H9 (cell line): Measurements from ENCODE around the gene CYCS. TPM values are rescaled to one million over a fixed set of nuclear protein-coding genes. Genes with fewer than 3 reads are reported as not detected.

ENCODE experiments used
- DNase-seq: peaks from one replicate; pipeline ENCODE4 v3.0.0-alpha.2; 2017
- H2AFZ ChIP-seq: one replicate; pipeline ENCODE4 v1.6.1; 2013; ENCODE audit warnings: mild to moderate bottlenecking, low read length, control low read depth, moderate library complexity
- H2AK5ac ChIP-seq: 2 replicates; pipeline ENCODE4 v1.6.1; 2013; ENCODE audit warnings: low read length, control low read depth, mixed read lengths; ENCODE audit not compliant: insufficient read length
- H2BK120ac ChIP-seq: one replicate; pipeline ENCODE4 v1.6.1; 2013; ENCODE audit warnings: low read depth, mild to moderate bottlenecking, low read length, control low read depth, inconsistent platforms; ENCODE audit not compliant: poor library complexity, severe bottlenecking
- H2BK12ac ChIP-seq: 2 replicates; pipeline ENCODE4 v1.6.1; 2013; ENCODE audit warnings: low read length, control low read depth, mixed read lengths, low read depth; ENCODE audit not compliant: insufficient read length
- H2BK15ac ChIP-seq: 2 replicates; pipeline ENCODE4 v1.6.1; 2013; ENCODE audit warnings: low read depth, low read length, control low read depth
- H2BK20ac ChIP-seq: one replicate; pipeline ENCODE4 v1.6.1; 2013; ENCODE audit warnings: low read depth, mild to moderate bottlenecking, low read length, control low read depth, inconsistent platforms; ENCODE audit not compliant: poor library complexity, severe bottlenecking
- H2BK5ac ChIP-seq: 2 replicates; pipeline ENCODE4 v1.6.1; 2013; ENCODE audit warnings: low read length, control low read depth, mixed read lengths; ENCODE audit not compliant: insufficient read length
- H3K14ac ChIP-seq: 2 replicates; pipeline ENCODE4 v1.6.1; 2013; ENCODE audit warnings: low read length, control low read depth; ENCODE audit not compliant: insufficient read depth
- H3K18ac ChIP-seq: 2 replicates; pipeline ENCODE4 v1.6.1; 2013; ENCODE audit warnings: low read depth, mild to moderate bottlenecking, mixed read lengths, low read length, control low read depth; ENCODE audit not compliant: insufficient read length
- H3K23ac ChIP-seq: 2 replicates; pipeline ENCODE4 v1.6.1; 2013; ENCODE audit warnings: low read length, control low read depth, mixed read lengths, low read depth; ENCODE audit not compliant: insufficient read length
- H3K23me2 ChIP-seq: 2 replicates; pipeline ENCODE4 v1.6.1; 2013; ENCODE audit warnings: low read depth, mild to moderate bottlenecking, mixed read lengths, low read length, control low read depth; ENCODE audit not compliant: insufficient read length, poor library complexity, severe bottlenecking
- H3K27ac ChIP-seq: 2 replicates; pipeline ENCODE4 v1.5.1; 2013; ENCODE audit warnings: low read length, control low read depth, mixed read lengths, low read depth; ENCODE audit not compliant: insufficient read length
- H3K27me3 ChIP-seq: 2 replicates; pipeline ENCODE4 v1.6.1; 2013; ENCODE audit warnings: low read length, control low read depth, inconsistent platforms; ENCODE audit not compliant: insufficient read depth
- H3K4ac ChIP-seq: 2 replicates; pipeline ENCODE4 v1.6.1; 2013; ENCODE audit warnings: low read depth, mild to moderate bottlenecking, control low read depth, inconsistent platforms, low read length, moderate library complexity
- H3K4me1 ChIP-seq: 2 replicates; pipeline ENCODE4 v1.6.1; 2013; ENCODE audit warnings: low read length, control low read depth, inconsistent platforms; ENCODE audit not compliant: insufficient read depth
- H3K4me2 ChIP-seq: 2 replicates; pipeline ENCODE4 v1.6.1; 2013; ENCODE audit warnings: low read length, control low read depth, mixed read lengths; ENCODE audit not compliant: insufficient read length, insufficient read depth
- H3K56ac ChIP-seq: 2 replicates; pipeline ENCODE4 v1.6.1; 2013; ENCODE audit warnings: low read depth, mild to moderate bottlenecking, mixed read lengths, low read length, control low read depth; ENCODE audit not compliant: insufficient read length
- H3K79me1 ChIP-seq: 2 replicates; pipeline ENCODE4 v1.6.1; 2013; ENCODE audit warnings: low read depth, mild to moderate bottlenecking, moderate library complexity, low read length, control low read depth, inconsistent platforms; ENCODE audit not compliant: insufficient read depth, poor library complexity, severe bottlenecking
- H3K79me2 ChIP-seq: 2 replicates; pipeline ENCODE4 v1.6.1; 2013; ENCODE audit warnings: low read length, control low read depth, inconsistent platforms; ENCODE audit not compliant: insufficient read depth
- H3K9ac ChIP-seq: 2 replicates; pipeline ENCODE4 v1.6.1; 2013; ENCODE audit warnings: low read length, control low read depth, mixed read lengths; ENCODE audit not compliant: insufficient read length; ENCODE audit errors: extremely low read depth
- H3K9me3 ChIP-seq: one replicate; pipeline ENCODE4 v1.6.1; 2013; ENCODE audit warnings: low read depth, low read length, inconsistent platforms; ENCODE audit not compliant: control insufficient read depth
- H3T11ph ChIP-seq: one replicate; pipeline ENCODE4 v1.6.1; 2013; ENCODE audit warnings: mild to moderate bottlenecking, low read length, control low read depth, inconsistent platforms
- H4K20me1 ChIP-seq: one replicate; pipeline ENCODE4 v1.6.1; 2013; ENCODE audit not compliant: control insufficient read depth, insufficient read length, insufficient read depth
- H4K5ac ChIP-seq: 2 replicates; pipeline ENCODE4 v1.6.1; 2013; ENCODE audit warnings: low read depth, mild to moderate bottlenecking, mixed read lengths, low read length, control low read depth; ENCODE audit not compliant: insufficient read length
- H4K8ac ChIP-seq: replicated peaks from 2 replicates; pipeline ENCODE4 v1.6.1; 2013; ENCODE audit warnings: low read length, control low read depth, mixed read lengths, low read depth; ENCODE audit not compliant: insufficient read length
- H4K91ac ChIP-seq: 2 replicates; pipeline ENCODE4 v1.6.1; 2013; ENCODE audit warnings: low read depth, mild to moderate bottlenecking, moderate library complexity, mixed read lengths, low read length, control low read depth; ENCODE audit not compliant: insufficient read length
- H3K27ac Mint-ChIP-seq, 3 experiments: 2 replicates in 2 of 3; 3 replicates in 1 of 3; pipeline ENCODE4 v1.8.0; 2020 to 2021; ENCODE audit warnings: mixed read lengths in 3 of 3, mild to moderate bottlenecking in 1 of 3, moderate library complexity in 1 of 3
- H3K27me3 Mint-ChIP-seq: 2 replicates; pipeline ENCODE4 v1.8.0; 2021; ENCODE audit warnings: low read depth, mild to moderate bottlenecking, moderate library complexity, mixed read lengths
- H3K36me3 Mint-ChIP-seq, 3 experiments: 2 replicates in 2 of 3; 3 replicates in 1 of 3; pipeline ENCODE4 v1.8.0; 2020 to 2021; ENCODE audit warnings: low read depth in 3 of 3, mixed read lengths in 3 of 3; ENCODE audit not compliant: insufficient read depth in 1 of 3
- H3K4me1 Mint-ChIP-seq, 2 experiments: 2 replicates each; pipeline ENCODE4 v1.8.0; 2020; ENCODE audit warnings: mixed read lengths in 2 of 2
- H3K4me3 Mint-ChIP-seq, 2 experiments: 2 replicates in 1 of 2; 3 replicates in 1 of 2; pipeline ENCODE4 v1.8.0; 2020 to 2021; ENCODE audit warnings: mild to moderate bottlenecking in 2 of 2, mixed read lengths in 2 of 2, moderate library complexity in 1 of 2
- H3K9me3 Mint-ChIP-seq, 2 experiments: 2 replicates in 1 of 2; 3 replicates in 1 of 2; pipeline ENCODE4 v1.8.0; 2020; ENCODE audit warnings: mild to moderate bottlenecking in 2 of 2, mixed read lengths in 2 of 2, moderate library complexity in 1 of 2
- CTCF ChIP-seq: fragments of 200-600 bp; sonication (generic); conservative IDR thresholded peaks from 3 replicates; pipeline ENCODE4 v1.8.0; 2021; ENCODE audit warnings: antibody characterized with exemption, mild to moderate bottlenecking
- WGBS: extraction: QIAGEN DNeasy Blood & Tissue Kit; methylation state at CpG from one replicate; pipeline ENCODE4 v1.1.7; 2013; ENCODE audit warnings: missing lambda C conversion rate, low lambda C conversion rate, mixed read lengths; ENCODE audit not compliant: insufficient read length; ENCODE audit errors: extremely low coverage; 5-methylcytosine and 5-hydroxymethylcytosine counted together
- total RNA-seq: library from RNA; stranded (reverse); gene quantifications from 2 replicates; pipeline ENCODE4 v1.2.1, GENCODE V29; 2021

CYCS gene
- total RNA-seq, 1 experiment from 2014 or later: 209 TPM

GRCh38 chr7:25075459-25075858, 49.6 kb downstream of the CYCS start:
- H3K23ac ChIP-seq: no peak overlapping the region
- H2BK5ac ChIP-seq: no peak overlapping the region
- H3K14ac ChIP-seq: no peak overlapping the region
- H4K20me1 ChIP-seq: no peaks in the 10 kb centered on the region
- H4K5ac ChIP-seq: no peak overlapping the region
- H2AK5ac ChIP-seq: no peak overlapping the region
- no peak overlapping the region for H3K27ac Mint-ChIP-seq
- no peaks in the 10 kb centered on the region for H3K9me3 ChIP-seq
- no peak overlapping the region for H3K56ac ChIP-seq
- no peak overlapping the region for H3K4me2 ChIP-seq
- no peak overlapping the region for H3T11ph ChIP-seq
- H3K4me1 Mint-ChIP-seq: peaks cover 4 to 6% of the 10 kb centered on the region in 2 experiments; a peak in 3 of 4 replicates
- no peaks in the 10 kb centered on the region for H3K79me1 ChIP-seq
- no peaks in the 10 kb centered on the region for H3K27me3 ChIP-seq
- TF ChIP-seq CTCF: no peak
- H2BK20ac ChIP-seq: no peak overlapping the region
- DNase-seq: no peak
- no peak overlapping the region for H3K4me3 Mint-ChIP-seq
- H4K8ac ChIP-seq: no peak overlapping the region
- no peaks in the 10 kb centered on the region for H3K23me2 ChIP-seq
- H3K4me1 ChIP-seq: no peaks in the 10 kb centered on the region
- H3K27me3 Mint-ChIP-seq: no peaks in the 10 kb centered on the region
- H2BK12ac ChIP-seq: no peak overlapping the region
- no peak overlapping the region for H3K18ac ChIP-seq
- no CpG with 5 or more reads among the region's 8 CpGs for WGBS
- no peak overlapping the region for H2BK120ac ChIP-seq
- H2BK15ac ChIP-seq: no peak overlapping the region
- no peaks in the 10 kb centered on the region for H3K9me3 Mint-ChIP-seq
- H3K79me2 ChIP-seq: no peaks in the 10 kb centered on the region
- H3K4ac ChIP-seq: no peak overlapping the region
- H4K91ac ChIP-seq: no peak overlapping the region
- H3K27ac ChIP-seq: no peak overlapping the region
- no peak overlapping the region for H2AFZ ChIP-seq
- H3K9ac ChIP-seq: no peak overlapping the region
- H3K36me3 Mint-ChIP-seq: no peaks in the 10 kb centered on the region
